Activated naive CD4-positive, alpha-beta T cell treated with anti-CD3 and anti-CD28 coated beads, Interleukin-2, amount 50 U/mL, for 72 hours (primary cell): Measurements from ENCODE around the gene SLC22A13. TPM values are rescaled to one million over a fixed set of nuclear protein-coding genes. Genes with fewer than 3 reads are reported as not detected.

Source experiments
- ATAC-seq, 2 donors: fragments of 150-1000 bp; cut with Tn5 transposase; 2 replicates each; pipeline ENCODE4 v1.10.0; 2021; ENCODE audit warnings: mild to moderate bottlenecking in 2 of 2, moderate library complexity in 2 of 2
- DNase-seq, 2 donors: peaks; one replicate each; pipeline ENCODE4 v3.0.0; 2021 to 2022; ENCODE audit warnings: low spot score in 2 of 2
- H3K27ac Mint-ChIP-seq, 2 donors: one replicate each; pipeline ENCODE4 v1.8.0; 2022; ENCODE audit warnings: mild to moderate bottlenecking in 2 of 2, mixed read lengths in 2 of 2
- H3K36me3 Mint-ChIP-seq, 2 donors: one replicate each; pipeline ENCODE4 v1.8.0; 2022; ENCODE audit warnings: mixed read lengths in 2 of 2
- H3K9me3 Mint-ChIP-seq, 2 donors: one replicate each; pipeline ENCODE4 v1.8.0; 2022; ENCODE audit warnings: mixed read lengths in 2 of 2
- total RNA-seq, 2 donors: library from RNA; stranded (reverse); gene quantifications; one replicate each; pipeline ENCODE4 v1.2.3, GENCODE V29; 2022

SLC22A13 gene
- total RNA-seq, 2 donors from 2014 or later = 0.11 to 1.1 TPM

DNA sequence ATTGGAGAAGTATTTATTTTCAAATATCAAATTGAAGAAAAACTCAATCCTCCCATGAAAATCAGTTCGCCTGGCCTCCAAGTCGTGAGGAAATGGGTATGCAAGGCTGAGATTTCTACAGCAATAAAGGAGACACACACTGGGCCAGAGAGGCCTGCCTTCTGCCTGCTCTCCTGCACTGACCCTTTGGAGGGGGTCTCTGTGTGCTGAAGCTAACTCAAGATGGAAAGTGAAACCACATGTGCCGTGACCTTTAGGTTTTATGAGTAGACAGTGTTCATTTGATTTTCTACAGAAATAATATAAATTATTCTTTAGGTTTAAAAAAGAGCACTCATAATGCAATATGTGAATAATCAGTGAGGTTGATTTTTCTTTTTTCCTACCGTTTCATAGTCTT, 11.9 kb upstream of the SLC22A13 start:
- Mint-ChIP-seq H3K36me3 (peaks cover 13 to 18% of the 10 kb centered on the region in 2 donors), H3K9me3 (no peaks in the 10 kb centered on the region), H3K27ac (peak overlapping the region in 1 of 2 donors; percentile 10)
- DNase-seq (no peak), ATAC-seq (no peak)

DNA sequence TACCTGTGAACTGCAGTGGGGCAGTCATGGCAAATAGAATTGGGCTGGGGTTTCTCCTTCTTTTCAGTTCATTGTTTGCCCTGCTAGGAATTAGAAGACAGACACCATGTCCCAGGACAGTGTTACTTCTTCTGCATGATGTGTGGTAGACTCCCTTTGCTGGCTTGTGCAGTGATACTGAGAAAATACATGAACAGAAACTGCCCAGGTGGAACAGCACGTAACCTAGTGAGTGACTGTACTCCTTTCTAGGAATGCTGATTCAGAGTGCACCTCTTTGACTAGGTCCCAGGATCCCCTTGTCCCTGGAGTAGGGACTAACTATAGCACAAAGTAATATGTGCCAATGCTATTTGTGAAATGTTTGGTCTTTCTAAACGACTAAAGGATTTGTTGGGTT, 10.7 kb upstream of the SLC22A13 start:
- Mint-ChIP-seq H3K36me3 (peaks cover 13 to 18% of the 10 kb centered on the region in 2 donors), H3K27ac (no peak overlapping the region), H3K9me3 (no peaks in the 10 kb centered on the region)
- DNase-seq = no peak
- ATAC-seq = peak; percentile 5 to 56

DNA sequence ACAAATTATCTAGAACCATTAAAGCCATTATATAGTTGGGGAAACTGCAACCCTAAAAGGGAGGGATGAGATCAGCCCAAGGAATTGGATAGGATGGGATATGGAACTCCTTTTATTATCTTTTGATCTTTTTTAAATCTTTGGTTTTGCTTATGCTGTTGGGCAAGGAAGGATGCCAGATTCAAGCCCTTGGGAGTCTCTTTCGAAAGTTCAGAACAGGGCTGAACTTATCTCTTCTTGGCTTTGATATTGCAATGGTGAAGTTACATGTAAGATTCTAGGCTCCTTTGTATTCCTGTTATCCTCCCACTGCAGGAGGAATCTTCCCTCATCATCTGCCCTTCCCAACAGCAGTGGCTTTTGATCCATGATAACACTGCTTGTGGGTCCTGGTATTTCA, 10.0 kb upstream of the SLC22A13 start:
- ATAC-seq (no peak), DNase-seq (no peak)
- peaks cover 13 to 22% of the 10 kb centered on the region in 2 donors for H3K36me3 Mint-ChIP-seq
- H3K9me3 Mint-ChIP-seq = no peaks in the 10 kb centered on the region
- no peak overlapping the region for H3K27ac Mint-ChIP-seq

DNA sequence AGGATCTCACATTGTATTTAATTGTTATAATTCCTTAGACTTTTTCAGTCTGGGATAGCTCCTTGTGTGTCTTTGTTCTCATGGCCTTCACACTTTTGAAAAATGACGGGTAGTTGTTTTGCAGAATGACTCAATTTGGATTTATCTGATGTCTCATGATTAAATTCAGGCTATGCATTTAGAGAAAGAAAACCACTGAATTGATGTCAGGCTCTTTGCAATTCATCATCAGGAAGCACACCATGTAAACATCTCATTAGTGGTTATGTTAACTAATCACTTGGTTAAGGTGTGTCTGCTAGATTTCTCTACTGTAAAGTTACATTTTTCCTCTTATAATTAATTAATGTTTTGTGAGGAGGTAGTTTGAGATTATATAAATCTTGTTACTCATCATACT, 8.0 kb upstream of the SLC22A13 start:
- no peaks in the 10 kb centered on the region for H3K9me3 Mint-ChIP-seq
- DNase-seq = no peak
- peaks cover 13 to 15% of the 10 kb centered on the region in 2 donors for H3K36me3 Mint-ChIP-seq
- no peak overlapping the region for H3K27ac Mint-ChIP-seq
- ATAC-seq = peak in 1 of 2 donors; percentile 66

DNA sequence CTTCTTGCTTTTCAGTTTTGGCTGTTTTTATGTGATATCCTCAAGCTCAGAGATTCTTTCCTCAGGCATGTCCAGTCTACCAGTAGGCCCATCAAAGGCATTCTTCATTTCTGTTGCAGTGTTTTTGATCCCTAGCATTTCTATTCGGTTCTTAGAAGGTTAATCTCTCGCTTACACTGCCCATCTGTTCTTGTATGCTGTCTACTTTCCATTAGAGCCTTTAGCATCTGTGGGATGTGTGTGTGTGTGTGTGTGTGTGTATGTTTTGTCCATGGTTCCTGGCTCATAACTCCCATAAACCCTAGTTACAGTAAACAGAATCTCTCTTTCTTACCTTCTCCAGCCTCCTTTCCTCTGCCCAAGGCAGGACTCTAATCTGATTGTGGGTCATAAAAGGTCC, 5.1 kb upstream of the SLC22A13 start:
- peak overlapping the region in 1 of 2 donors; percentile 45 for H3K27ac Mint-ChIP-seq
- no peaks in the 10 kb centered on the region for H3K9me3 Mint-ChIP-seq
- ATAC-seq (no peak), DNase-seq (no peak)
- peaks cover 0 to 6% of the 10 kb centered on the region in 2 donors for H3K36me3 Mint-ChIP-seq

DNA sequence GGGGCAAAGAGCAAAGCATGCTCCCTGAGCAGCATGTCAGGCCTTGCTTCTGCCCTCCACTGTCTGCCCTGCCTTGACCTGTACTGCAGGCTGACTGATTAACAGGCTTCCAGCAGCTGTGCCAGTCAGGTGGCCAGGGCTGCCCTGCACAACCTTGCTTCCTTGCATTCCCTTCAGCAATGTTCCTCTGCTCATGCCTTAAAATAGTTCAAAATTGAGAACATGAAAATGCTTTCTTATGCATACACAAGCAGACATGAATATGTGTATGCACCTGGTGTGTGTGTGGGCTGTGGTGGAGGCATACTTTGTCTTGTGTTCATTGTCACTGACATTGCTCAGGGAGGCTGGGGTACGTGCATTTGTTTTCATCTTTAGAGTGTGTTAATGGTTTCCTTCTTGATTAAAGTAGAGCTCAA, 1.2 kb upstream of the SLC22A13 start:
- ATAC-seq = peak in 1 of 2 donors; percentile 39
- Mint-ChIP-seq H3K27ac (no peak overlapping the region), H3K36me3 (peaks cover 0 to 6% of the 10 kb centered on the region in 2 donors), H3K9me3 (no peaks in the 10 kb centered on the region)
- DNase-seq = no peak

DNA sequence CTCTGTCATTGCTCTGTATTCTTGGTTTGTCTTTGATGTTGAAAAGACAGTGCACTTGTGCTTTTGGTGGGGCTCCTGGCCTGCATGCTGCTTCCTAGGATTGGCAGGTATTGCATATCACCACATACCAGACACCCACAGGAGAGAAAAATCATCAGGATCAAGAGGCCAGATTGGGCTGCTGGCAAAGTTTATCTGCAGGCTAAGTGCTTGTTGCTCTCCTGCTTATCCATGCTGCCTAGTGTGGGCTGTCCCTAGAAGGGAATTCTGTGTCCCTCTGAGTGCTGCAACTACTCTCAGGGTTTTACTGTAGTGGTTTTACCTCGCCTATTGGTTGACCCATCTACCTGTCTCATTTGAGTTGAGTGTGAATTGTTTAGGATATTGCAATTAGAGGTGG, 833 bp upstream of the SLC22A13 start:
- ATAC-seq (no peak), DNase-seq (no peak)
- H3K27ac Mint-ChIP-seq = no peak overlapping the region
- H3K36me3 Mint-ChIP-seq = peaks cover 0 to 6% of the 10 kb centered on the region in 2 donors
- H3K9me3 Mint-ChIP-seq = no peaks in the 10 kb centered on the region

DNA sequence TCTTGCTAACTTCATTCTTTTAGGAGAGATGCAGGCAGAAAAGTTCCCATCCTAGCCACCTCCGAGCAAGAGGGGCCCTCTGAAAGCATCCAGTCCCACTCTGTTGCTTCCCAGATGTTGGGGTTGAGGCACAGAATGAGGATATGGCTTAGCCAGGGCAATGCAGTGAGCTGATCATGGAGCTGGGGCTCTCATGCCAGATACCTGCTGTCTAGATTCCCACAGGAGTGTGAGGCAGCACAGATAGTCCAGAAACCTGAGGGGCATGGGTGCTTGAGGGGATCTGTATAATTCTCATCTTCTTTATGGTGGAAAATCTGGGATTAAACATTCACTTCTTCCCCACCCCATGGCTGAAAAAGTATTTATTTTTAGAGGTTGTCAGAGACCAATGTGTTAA, 1.2 kb downstream of the SLC22A13 start:
- Mint-ChIP-seq H3K9me3 (no peaks in the 10 kb centered on the region), H3K36me3 (no peaks in the 10 kb centered on the region), H3K27ac (no peak overlapping the region)
- ATAC-seq (no peak), DNase-seq (no peak)

DNA sequence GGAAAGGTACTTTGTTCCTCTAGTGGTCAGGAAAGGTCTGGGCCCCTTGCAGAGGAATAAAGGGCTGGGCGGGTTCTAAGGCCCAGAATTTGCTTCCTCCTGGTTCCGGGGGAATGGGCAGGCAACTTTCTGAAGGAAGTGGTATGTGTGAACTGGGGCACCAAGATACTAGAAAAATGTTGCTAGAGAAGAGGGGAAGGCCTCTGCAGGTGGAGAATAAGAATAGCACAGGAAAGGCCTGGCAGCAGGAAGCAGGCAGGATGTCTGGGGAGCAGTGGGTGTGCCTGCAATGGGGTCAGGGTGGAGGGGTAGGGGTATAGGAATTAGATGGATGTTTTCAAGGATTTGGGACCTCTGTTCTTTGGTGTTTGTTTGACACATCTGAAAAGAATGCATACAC, 2.0 kb downstream of the SLC22A13 start:
- DNase-seq (no peak), ATAC-seq (no peak)
- Mint-ChIP-seq H3K9me3 (no peaks in the 10 kb centered on the region), H3K27ac (peak overlapping the region in 1 of 2 donors; percentile 33), H3K36me3 (no peaks in the 10 kb centered on the region)

DNA sequence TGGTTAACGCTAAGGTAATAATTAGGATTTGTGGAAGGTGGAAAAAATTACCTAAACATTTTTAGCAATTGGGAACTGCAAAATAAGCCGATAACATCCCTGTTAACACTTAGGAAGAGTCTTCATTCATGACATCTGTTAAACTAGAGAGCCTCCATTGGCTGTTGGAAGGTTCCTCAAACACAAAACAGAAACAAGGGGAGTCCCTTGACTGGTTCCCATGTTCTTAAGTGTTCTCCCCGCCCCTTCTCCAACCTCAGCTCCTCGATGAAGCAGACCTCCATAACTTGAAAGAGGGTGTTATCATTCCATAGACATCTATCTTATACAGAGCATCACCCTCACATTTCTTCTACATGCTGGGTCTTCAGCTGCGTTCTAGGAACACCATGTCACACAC, 2.5 kb downstream of the SLC22A13 start:
- Mint-ChIP-seq H3K36me3 (no peaks in the 10 kb centered on the region), H3K9me3 (no peaks in the 10 kb centered on the region), H3K27ac (no peak overlapping the region)
- DNase-seq = no peak
- no peak for ATAC-seq

DNA sequence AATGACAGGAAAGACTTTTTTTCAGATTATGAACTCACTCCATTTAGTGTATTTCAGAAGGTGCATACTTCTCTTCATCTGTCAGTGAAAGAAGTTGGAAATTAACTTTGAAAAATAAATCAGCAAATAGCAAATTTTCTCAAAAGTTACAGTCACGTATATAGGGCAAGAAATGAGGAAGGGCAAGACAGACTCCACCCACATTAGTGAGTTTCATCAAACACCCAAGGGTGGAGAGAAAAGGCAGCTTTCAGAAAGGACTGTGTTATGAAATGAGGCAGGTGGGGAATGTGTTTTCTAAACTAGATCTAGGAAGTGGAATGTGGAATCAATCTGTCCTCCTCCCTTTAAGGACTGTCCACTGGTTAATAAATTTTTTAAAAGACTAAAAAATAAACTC, 2.9 kb downstream of the SLC22A13 start:
- Mint-ChIP-seq H3K27ac (no peak overlapping the region), H3K9me3 (no peaks in the 10 kb centered on the region), H3K36me3 (no peaks in the 10 kb centered on the region)
- DNase-seq (no peak), ATAC-seq (no peak)

DNA sequence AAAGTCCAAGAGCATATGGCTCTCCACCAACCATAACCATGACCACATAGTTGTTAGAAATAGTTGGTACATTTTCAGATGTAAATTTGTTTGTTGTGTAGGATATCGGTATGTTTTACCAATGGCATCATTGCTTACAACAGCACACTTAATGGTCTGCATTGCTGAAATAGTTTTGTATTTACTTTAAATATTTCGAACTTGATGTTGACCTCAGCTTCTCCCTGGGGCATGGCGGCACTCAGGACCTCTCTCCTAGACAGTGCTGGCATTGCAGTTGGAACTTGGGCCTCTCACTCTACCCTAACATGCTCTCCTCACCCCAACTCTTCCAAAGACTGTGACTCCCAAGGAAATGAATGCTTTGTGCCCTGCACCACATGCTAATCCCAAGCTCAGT, 5.0 kb downstream of the SLC22A13 start:
- Mint-ChIP-seq H3K9me3 (no peaks in the 10 kb centered on the region), H3K27ac (no peak overlapping the region), H3K36me3 (peaks cover 0 to 2% of the 10 kb centered on the region in 2 donors)
- no peak for ATAC-seq
- no peak for DNase-seq

DNA sequence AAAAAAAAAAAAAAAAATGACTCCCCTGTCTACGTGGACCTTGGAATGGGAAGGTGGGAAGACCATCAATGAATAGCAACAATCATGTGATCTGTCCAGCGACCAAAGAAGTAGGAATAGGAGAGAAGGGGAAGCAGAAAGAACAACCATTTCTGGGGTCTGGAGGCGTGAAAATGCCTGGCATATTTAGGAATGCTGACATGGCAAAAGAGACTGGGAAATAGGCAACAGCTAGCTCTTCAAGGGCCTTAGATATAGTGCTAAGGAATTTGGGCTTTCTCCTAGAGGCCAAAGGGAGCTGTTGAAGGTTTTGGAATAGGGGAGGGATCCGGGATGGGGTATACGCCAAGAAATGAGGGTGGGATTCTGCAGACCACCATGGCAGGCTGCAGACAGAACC, 5.9 kb downstream of the SLC22A13 start:
- Mint-ChIP-seq H3K36me3 (peaks cover 0 to 4% of the 10 kb centered on the region in 2 donors), H3K27ac (no peak overlapping the region), H3K9me3 (no peaks in the 10 kb centered on the region)
- no peak for DNase-seq
- no peak for ATAC-seq

DNA sequence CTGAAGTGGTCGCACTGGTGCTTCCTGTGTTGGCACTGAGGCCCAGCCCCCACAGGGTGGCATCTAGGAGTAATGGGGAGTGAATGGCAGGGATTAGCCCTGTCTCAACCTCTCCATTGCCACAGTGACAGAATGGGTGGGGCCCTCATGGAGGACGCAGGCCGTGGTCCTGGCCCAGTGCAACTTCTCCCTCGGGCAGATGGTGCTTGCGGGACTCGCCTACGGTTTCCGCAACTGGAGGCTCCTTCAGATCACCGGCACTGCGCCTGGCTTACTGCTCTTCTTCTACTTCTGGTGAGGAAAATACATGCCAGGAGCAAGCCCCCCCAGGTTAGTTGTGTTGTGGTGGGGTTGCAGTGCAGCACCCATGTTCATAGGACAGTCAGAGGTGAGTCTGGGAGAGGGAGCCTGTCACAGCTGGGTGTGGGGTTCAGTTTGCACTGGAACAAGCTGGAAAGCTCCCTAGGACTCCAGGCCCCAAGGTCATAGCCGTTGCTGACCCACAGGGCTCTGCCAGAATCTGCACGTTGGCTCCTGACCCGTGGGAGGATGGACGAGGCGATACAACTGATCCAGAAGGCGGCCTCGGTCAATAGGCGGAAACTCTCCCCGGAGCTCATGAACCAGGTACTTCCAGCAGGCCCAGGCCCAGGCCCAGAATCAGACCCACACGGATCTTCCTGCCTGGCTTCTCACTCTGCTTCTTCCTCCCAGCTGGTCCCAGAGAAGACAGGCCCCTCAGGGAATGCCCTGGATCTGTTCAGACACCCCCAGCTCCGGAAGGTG, 9.4 kb downstream of the SLC22A13 start:
- Mint-ChIP-seq H3K9me3 (no peaks in the 10 kb centered on the region), H3K36me3 (peaks cover 0 to 4% of the 10 kb centered on the region in 2 donors), H3K27ac (no peak overlapping the region)
- DNase-seq (no peak), ATAC-seq (no peak)

DNA sequence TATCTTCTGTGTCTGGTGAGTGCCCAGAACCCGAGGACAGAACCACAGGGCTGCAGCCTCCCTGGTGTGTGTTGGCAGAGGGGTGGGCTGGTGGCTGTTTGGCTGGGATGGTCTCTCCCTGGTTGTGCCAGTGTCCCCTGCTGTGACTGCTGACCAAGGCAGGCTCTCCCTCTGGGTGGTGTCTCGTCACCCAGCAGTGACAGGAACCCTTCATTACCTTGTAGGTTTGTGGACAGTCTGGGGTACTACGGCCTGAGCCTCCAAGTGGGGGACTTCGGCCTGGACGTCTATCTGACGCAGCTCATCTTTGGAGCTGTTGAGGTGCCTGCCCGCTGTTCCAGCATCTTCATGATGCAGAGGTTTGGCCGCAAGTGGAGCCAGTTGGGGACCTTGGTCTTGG, 10.0 kb downstream of the SLC22A13 start:
- H3K27ac Mint-ChIP-seq = no peak overlapping the region
- DNase-seq (no peak), ATAC-seq (no peak)
- H3K9me3 Mint-ChIP-seq = no peaks in the 10 kb centered on the region
- peaks cover 0 to 4% of the 10 kb centered on the region in 2 donors for H3K36me3 Mint-ChIP-seq

DNA sequence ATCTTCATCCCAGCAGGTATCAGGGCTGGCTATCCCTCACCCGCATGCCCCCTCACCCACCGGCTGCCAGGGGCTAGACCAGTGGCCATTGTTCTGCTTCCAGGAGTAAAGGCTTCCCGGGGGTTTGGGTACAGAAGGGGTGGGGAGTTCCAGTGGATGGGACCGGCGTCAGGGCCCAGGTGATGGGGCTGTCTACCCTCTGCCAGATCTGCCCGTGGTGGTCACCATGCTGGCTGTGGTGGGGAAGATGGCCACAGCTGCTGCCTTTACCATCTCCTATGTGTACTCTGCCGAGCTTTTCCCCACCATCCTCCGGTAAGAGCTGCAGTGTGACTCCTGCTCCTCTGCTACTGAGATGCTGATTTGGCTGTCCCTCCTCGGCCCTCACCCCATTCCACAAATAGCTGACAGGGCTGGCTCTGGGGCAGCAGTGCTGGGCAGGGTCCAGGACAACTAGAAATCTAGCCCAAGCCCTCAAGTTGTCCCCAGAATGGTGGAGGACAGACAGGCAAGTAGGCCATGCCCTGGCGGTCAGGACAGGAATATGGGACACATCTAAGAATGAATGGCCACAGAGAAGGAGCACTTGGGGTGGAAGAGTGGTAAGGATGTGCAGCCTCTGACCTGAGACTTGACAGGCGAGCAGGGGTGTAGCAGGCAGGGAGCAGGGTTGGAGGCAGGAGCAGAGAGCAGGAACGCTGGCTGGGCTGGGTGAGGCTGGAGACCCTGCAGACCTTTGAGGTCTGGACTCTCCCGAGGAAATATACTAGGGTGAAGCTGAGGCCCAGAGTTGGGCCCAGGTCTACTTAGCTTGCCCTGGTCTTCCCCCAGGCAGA, 10.7 kb downstream of the SLC22A13 start:
- H3K36me3 Mint-ChIP-seq = peaks cover 0 to 4% of the 10 kb centered on the region in 2 donors
- H3K9me3 Mint-ChIP-seq = no peaks in the 10 kb centered on the region
- peak overlapping the region in 1 of 2 donors; percentile 14 for H3K27ac Mint-ChIP-seq
- ATAC-seq = no peak
- DNase-seq = no peak

DNA sequence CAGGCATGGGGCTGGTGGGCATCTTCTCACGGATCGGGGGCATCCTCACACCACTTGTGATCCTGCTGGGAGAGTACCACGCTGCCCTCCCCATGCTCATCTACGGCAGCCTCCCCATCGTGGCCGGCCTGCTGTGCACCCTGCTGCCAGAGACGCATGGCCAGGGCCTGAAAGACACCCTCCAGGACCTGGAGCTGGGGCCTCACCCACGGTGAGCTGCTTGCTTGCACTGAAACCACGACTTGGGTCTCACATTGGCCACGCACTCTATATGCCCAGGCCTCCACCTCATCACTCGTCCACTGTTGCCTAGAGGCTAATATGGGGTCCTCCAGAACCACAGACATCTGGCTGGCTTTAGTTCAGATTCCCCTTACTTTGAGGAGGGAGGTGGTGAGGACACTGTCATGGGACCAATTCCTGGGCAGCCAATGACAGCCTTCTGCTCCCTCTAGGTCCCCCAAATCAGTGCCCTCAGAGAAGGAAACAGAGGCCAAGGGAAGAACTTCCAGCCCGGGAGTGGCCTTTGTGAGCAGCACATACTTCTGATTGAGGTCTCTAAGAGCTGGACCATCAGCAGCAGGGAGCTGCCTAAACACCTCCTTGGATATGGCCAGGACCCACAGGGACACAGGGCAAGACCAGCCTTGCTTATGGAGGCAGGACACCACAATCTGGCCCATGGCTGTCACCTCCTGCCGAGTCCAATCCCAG, 11.5 kb downstream of the SLC22A13 start:
- no peak for ATAC-seq
- Mint-ChIP-seq H3K27ac (peak overlapping the region in 1 of 2 donors; percentile 9), H3K36me3 (peaks cover 0 to 4% of the 10 kb centered on the region in 2 donors), H3K9me3 (no peaks in the 10 kb centered on the region)
- no peak for DNase-seq
